Activated T-helper 2 cell treated with anti-CD3 and anti-CD28 coated beads, Interferon-gamma antibody, Interleukin-2, Interleukin-4, amounts not matched to agents 10 μg/mL and 5 μg/mL and 100 μg/mL, durations not matched to agents 14 hours and 24 hours and 36 hours (primary cell): Measurements from ENCODE around the gene CLEC3A. TPM values are rescaled to one million over a fixed set of nuclear protein-coding genes. Genes with fewer than 3 reads are reported as not detected.

Experiments
- DNase-seq: peaks from one replicate; pipeline ENCODE4 v3.0.0; 2021; ENCODE audit warnings: low spot score
- H3K27ac Mint-ChIP-seq: one replicate; pipeline ENCODE4 v1.8.0; 2021; ENCODE audit warnings: mixed read lengths
- H3K27me3 Mint-ChIP-seq: one replicate; pipeline ENCODE4 v1.8.0; 2021; ENCODE audit warnings: low read depth, mixed read lengths
- H3K36me3 Mint-ChIP-seq: one replicate; pipeline ENCODE4 v1.8.0; 2021; ENCODE audit warnings: low read depth, mixed read lengths
- H3K4me1 Mint-ChIP-seq: one replicate; pipeline ENCODE4 v1.8.0; 2021; ENCODE audit warnings: low read depth, mixed read lengths
- H3K4me3 Mint-ChIP-seq: one replicate; pipeline ENCODE4 v1.8.0; 2021; ENCODE audit warnings: low read depth, mild to moderate bottlenecking, moderate library complexity, mixed read lengths
- H3K9me3 Mint-ChIP-seq: one replicate; pipeline ENCODE4 v1.8.0; 2021; ENCODE audit warnings: mixed read lengths
- intact Hi-C: fragments of 100-400 bp; cut with micrococcal nuclease; formaldehyde crosslinking; loops from one replicate; pipeline ENCODE4 v1.15.1; 2023
- total RNA-seq: library from RNA; stranded (reverse); gene quantifications from 2 replicates; pipeline ENCODE4 v1.2.3, GENCODE V29; 2022

Gene CLEC3A
- total RNA-seq, 1 donor from 2014 or later, result not detected

DNA sequence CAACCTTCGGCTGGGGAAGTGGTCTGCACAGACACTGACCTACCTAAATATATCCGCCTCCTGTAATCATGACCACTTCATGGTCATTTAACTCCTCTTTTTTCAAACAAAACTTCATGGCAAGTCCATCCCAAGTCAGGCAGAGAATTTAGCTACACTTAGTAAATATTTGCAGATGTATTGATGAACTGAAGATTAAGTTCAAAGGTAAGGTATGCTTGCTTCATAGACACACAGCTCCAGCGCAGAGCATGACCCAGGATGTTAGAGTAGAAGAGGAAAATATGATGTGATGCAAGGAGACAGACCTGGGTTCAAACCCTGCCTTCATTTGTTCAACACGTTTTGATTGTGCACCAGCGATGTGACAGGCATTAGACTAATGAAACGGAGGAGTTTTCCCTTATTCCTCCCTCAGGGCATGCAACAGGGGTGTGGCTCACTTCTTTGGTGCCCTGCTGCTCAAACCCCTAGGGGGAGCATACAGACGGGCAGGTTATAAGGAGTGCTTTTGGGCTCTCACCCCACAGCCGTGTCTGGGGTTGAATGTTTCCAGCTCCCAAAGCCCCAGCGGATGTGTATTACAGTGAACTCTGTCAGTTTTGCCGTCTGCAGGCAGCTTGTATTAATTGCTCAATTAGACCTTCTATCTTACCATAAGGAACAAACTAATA is 23.9 kb upstream of the CLEC3A start:
- DNase-seq, result no peak
- H3K27me3 Mint-ChIP-seq, result no peaks in the 10 kb centered on the region
- intact Hi-C loops, result no loop called here
- H3K27ac Mint-ChIP-seq, result no peak overlapping the region
- H3K4me3 Mint-ChIP-seq, result no peak overlapping the region
- H3K36me3 Mint-ChIP-seq, result no peaks in the 10 kb centered on the region
- H3K9me3 Mint-ChIP-seq, result peaks cover 4% of the 10 kb centered on the region
- H3K4me1 Mint-ChIP-seq, result peaks cover 2% of the 10 kb centered on the region

DNA sequence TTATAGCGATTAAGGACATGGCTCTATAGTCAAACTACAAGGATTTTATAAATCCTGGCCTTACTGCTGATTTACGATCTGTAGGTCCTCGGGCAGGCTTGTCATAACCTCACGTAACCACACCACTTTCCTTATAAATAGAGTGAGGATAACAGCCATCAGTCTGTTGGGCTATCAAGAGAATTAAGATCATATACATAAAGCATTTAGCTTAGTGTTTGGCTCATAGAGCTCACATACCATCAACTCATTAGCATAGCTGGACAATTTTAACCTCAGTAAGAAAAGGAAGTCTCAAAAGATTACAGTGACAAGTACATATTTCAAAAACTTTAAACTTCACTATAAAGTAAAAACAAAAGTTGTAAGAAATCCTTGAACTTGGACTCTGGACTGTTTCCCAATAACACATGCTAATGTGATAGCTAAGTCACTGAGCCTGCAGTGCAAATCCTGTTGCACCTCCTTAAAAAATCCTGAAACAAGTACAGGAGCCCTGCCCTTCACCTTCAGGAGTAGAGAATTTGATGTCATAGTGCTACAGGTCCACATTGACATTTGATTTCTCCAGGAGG is 20.8 kb upstream of the CLEC3A start:
- no peaks in the 10 kb centered on the region for H3K9me3 Mint-ChIP-seq
- intact Hi-C loops, result no loop called here
- H3K36me3 Mint-ChIP-seq, result no peaks in the 10 kb centered on the region
- no peaks in the 10 kb centered on the region for H3K27me3 Mint-ChIP-seq
- no peak overlapping the region for H3K27ac Mint-ChIP-seq
- no peak for DNase-seq
- H3K4me3 Mint-ChIP-seq, result no peak overlapping the region
- peaks cover 2% of the 10 kb centered on the region for H3K4me1 Mint-ChIP-seq

DNA sequence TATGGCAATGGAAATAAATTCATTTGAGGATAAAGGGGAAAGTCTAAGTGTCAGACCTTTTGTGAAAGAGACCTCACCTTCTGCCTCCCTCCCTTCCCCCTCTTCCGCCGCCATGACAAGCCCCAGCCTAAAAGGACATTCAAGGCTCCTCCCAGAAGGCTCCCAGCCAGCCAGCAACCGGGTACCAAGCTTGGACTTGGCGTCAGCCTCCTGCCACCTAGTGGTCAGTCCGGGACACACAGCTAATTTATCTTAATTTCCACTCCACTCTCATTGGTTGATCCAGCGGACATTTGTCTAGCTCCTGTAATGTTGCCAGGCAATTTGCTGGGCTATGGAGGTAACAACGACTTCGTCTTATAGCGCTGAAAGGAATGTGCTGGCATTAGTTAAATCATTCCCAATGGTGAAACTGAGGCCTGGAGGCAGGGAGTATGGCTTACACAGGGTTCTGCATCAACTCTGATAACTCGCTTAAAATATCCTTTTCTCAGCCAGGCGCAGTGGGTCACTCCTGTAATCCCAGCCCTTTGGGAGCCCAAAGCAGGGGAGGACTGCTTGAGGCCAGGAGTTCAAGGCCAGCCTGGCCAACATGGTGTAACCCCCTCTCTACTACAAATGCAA is 19.3 kb upstream of the CLEC3A start:
- H3K4me3 Mint-ChIP-seq, result no peak overlapping the region
- no peak overlapping the region for H3K27ac Mint-ChIP-seq
- intact Hi-C loops, result loop anchor here (1.0 kb wide), 1 partner anchor 328 kb away; no protein-coding TSS in a partner anchor
- no peaks in the 10 kb centered on the region for H3K9me3 Mint-ChIP-seq
- no peaks in the 10 kb centered on the region for H3K27me3 Mint-ChIP-seq
- peak; percentile 70 for DNase-seq
- no peaks in the 10 kb centered on the region for H3K36me3 Mint-ChIP-seq
- peaks cover 2% of the 10 kb centered on the region for H3K4me1 Mint-ChIP-seq

DNA sequence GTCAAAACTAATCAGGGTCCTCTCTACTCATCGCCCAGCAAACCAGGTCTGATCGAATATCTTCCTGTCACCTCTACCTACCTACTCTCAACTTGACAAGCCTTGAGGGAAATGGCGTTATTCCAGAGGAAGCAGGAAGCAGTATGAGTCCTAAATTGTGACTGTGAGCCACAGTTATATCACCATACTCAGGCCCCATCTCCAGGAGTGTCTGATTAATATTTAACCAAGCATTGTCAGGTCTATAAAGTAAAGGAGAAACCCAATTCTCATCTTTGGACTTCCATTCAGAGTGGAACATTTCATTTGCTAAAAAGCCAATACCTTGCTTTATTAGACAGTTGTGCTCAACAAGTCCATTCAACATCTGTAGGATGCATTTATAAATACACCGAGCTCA is 17.8 kb upstream of the CLEC3A start:
- no peak for DNase-seq
- Mint-ChIP-seq H3K27me3 (no peaks in the 10 kb centered on the region), H3K27ac (no peak overlapping the region), H3K36me3 (no peaks in the 10 kb centered on the region), H3K4me3 (no peak overlapping the region), H3K9me3 (no peaks in the 10 kb centered on the region), H3K4me1 (peaks cover 2% of the 10 kb centered on the region)
- intact Hi-C loops, result no loop called here

DNA sequence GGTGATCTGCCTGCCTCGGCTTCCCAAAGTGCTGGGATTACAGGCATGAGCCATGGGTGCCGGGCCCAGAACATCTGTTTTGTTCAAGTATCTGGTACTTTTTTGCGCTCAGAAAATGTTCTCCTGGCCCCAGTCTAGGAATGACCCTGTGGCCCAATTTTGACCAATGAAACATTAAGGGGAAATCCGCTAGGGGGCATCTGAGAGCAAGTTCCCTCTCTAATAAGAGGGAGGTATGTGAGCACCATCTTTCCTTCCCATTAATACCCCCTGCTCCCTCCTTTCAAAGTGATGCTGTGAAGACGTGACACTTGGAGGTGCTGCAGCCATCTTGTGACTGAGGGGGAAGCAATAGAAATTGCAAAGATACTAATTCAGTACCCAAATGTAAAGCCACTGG is 16.5 kb upstream of the CLEC3A start:
- H3K9me3 Mint-ChIP-seq, result no peaks in the 10 kb centered on the region
- no peaks in the 10 kb centered on the region for H3K27me3 Mint-ChIP-seq
- intact Hi-C loops, result no loop called here
- peaks cover 2% of the 10 kb centered on the region for H3K4me1 Mint-ChIP-seq
- no peak for DNase-seq
- H3K36me3 Mint-ChIP-seq, result no peaks in the 10 kb centered on the region
- no peak overlapping the region for H3K4me3 Mint-ChIP-seq
- no peak overlapping the region for H3K27ac Mint-ChIP-seq

DNA sequence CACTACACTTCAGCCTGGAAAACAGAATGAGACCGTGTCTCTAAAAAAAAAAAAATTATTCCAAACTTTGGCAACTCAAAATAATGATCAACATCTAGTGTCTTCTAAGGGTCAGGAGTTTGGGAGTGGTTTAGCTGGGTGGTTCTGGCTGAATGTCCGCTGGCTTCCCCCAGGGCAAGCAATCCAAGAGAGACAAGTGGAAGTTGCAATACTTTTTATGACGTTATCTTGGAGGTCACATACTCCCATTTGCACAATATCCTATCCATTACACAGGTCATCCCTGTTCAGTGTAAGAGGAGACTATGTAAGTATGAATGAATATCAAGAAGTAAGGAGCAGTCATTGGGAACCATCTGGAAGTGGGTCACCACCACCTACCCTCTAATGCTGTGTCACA is 15.2 kb upstream of the CLEC3A start:
- Mint-ChIP-seq H3K27ac (no peak overlapping the region), H3K27me3 (no peaks in the 10 kb centered on the region), H3K4me1 (peaks cover 2% of the 10 kb centered on the region), H3K9me3 (no peaks in the 10 kb centered on the region), H3K36me3 (no peaks in the 10 kb centered on the region), H3K4me3 (no peak overlapping the region)
- no peak for DNase-seq
- intact Hi-C loops, result no loop called here

DNA sequence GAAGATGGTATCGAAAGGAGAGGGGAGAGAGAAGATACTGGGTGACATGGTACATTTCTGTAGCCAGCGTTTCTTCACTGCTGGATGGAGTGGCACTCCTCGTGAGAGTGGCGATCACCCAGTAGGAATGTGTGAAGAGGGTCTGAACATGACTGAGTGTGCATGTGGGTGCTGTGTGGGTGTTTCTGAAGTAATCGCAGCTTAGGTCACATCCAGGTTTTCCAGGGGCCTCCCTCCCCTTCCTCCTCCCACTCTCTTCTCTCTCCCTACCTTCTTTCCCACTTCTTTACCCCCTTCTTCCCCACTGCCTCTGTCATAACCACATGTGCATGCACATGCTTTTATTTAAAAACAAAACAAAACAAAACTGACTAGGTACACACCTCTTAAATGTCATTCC is 1.8 kb downstream of the CLEC3A start:
- Mint-ChIP-seq H3K9me3 (no peaks in the 10 kb centered on the region), H3K36me3 (no peaks in the 10 kb centered on the region)

DNA sequence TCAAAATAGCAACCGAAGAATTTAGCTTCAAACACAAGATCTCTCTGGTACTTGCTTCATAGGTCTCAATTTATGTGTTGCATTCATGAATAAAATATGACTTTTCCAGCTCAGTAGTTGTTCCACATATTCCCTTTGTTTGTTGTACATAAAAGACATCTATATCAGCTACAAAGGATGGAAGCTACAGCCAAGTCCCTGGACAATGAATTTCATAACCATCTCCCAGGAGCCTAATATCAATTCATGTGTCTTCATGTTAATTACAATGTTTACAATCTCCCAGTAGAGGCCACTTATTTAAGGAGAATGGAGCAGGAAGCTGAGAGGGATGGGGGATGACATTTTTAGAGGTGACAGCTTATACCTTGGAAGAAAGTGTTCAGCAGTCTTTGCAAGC is 3.3 kb downstream of the CLEC3A start:
- intact Hi-C loops, result no loop called here
- H3K4me1 Mint-ChIP-seq, result no peaks in the 10 kb centered on the region

More for the DNA sequence above, 1.8 kb downstream of the CLEC3A start:
- Mint-ChIP-seq H3K27ac (no peak overlapping the region), H3K4me3 (no peak overlapping the region), H3K27me3 (peaks cover 11% of the 10 kb centered on the region), H3K4me1 (no peaks in the 10 kb centered on the region)
- intact Hi-C loops, result no loop called here
- DNase-seq, result no peak

DNA sequence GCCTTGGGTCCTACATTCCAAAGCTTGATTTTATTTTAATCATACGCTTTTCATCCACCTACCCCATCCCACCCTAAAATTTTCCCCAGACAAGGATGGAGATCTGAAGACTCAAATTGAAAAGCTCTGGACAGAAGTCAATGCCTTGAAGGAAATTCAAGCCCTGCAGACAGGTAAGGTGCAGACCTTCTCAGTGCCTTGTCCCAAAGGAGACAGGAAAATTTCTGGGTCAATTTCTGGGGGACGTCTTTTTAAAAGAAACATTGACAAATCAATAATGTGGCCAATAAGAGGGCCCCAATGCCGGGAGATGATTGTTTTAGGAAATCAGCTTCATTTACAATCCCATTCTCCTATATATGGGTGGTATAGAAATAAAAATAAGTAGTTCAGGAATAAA is 5.7 kb downstream of the CLEC3A start:
- no peaks in the 10 kb centered on the region for H3K9me3 Mint-ChIP-seq
- intact Hi-C loops, result no loop called here
- DNase-seq, result no peak
- H3K4me3 Mint-ChIP-seq, result no peak overlapping the region
- H3K27me3 Mint-ChIP-seq, result peaks cover 11% of the 10 kb centered on the region
- H3K36me3 Mint-ChIP-seq, result no peaks in the 10 kb centered on the region
- no peak overlapping the region for H3K27ac Mint-ChIP-seq
- H3K4me1 Mint-ChIP-seq, result peaks cover 4% of the 10 kb centered on the region

More for the DNA sequence above, 3.3 kb downstream of the CLEC3A start:
- H3K4me3 Mint-ChIP-seq, result no peak overlapping the region
- H3K36me3 Mint-ChIP-seq, result no peaks in the 10 kb centered on the region
- no peaks in the 10 kb centered on the region for H3K9me3 Mint-ChIP-seq
- no peak overlapping the region for H3K27ac Mint-ChIP-seq
- H3K27me3 Mint-ChIP-seq, result peaks cover 11% of the 10 kb centered on the region
- no peak for DNase-seq

DNA sequence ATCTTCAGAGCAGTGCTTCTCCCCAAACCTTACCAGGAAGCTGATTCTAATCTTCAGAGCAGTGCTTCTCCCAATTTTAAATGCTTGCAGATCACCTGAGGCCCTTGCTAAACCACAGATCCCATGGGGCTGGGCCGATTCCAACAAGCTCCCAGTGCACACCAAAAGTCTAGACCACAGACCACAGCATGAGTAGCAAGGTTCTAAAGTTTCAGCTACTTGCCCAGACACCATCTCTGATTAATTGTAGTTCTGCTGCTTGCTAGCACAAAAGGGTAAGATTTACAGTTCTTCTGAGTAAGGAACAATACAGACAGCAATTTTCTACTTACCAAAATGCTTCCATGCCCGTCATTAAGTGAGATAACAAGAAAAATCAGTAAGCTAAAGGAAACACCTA is 12.2 kb downstream of the CLEC3A start:
- Mint-ChIP-seq H3K36me3 (no peaks in the 10 kb centered on the region), H3K4me3 (no peak overlapping the region), H3K9me3 (no peaks in the 10 kb centered on the region), H3K27ac (peak overlapping the region; percentile 44), H3K4me1 (peaks cover 23% of the 10 kb centered on the region), H3K27me3 (peaks cover 8% of the 10 kb centered on the region)
- intact Hi-C loops, result no loop called here
- peak; percentile 9 for DNase-seq

DNA sequence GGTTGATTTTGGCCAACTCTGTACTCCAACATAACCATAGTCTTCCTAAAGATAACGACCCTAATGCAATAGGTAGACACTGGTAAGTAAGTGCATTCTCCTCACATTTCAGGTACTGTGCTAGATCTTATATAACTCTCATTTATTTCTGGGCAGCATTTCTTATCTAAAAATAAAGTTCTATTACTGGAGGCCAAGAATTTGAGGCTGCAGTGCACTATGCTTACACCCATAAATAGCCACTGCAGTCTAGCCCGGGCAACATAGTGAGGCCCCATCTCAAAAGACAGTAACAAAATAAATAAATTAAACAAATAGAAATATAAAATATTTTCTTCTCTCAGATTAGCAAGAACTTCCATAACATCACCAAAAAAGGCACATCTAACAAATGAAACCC is 12.7 kb downstream of the CLEC3A start:
- no peak overlapping the region for H3K27ac Mint-ChIP-seq
- peaks cover 8% of the 10 kb centered on the region for H3K27me3 Mint-ChIP-seq
- intact Hi-C loops, result no loop called here
- H3K9me3 Mint-ChIP-seq, result no peaks in the 10 kb centered on the region
- no peaks in the 10 kb centered on the region for H3K36me3 Mint-ChIP-seq
- H3K4me3 Mint-ChIP-seq, result no peak overlapping the region
- DNase-seq, result no peak
- peaks cover 23% of the 10 kb centered on the region for H3K4me1 Mint-ChIP-seq

DNA sequence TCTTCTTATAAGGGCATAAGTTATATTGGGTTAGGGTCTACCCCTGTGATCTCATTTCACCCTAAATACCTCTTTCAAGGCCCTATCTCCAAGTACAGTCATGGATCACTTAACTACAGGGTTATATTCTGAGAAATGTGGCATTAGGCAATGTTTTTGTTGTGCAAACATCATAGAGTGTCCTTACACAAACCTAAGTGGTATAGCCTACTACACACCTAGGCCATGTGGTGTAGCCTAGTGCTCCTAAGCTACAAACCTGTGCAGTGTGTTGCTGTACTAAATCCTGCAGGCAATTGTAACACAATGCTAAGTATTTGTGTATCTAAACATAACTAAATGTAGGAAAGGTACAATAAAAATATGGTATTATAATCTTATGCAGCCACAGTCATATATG is 18.0 kb downstream of the CLEC3A start:
- Mint-ChIP-seq H3K27me3 (peaks cover 12% of the 10 kb centered on the region), H3K4me3 (no peak overlapping the region), H3K4me1 (peaks cover 5% of the 10 kb centered on the region), H3K27ac (no peak overlapping the region), H3K9me3 (no peaks in the 10 kb centered on the region), H3K36me3 (no peaks in the 10 kb centered on the region)
- intact Hi-C loops, result no loop called here
- no peak for DNase-seq

DNA sequence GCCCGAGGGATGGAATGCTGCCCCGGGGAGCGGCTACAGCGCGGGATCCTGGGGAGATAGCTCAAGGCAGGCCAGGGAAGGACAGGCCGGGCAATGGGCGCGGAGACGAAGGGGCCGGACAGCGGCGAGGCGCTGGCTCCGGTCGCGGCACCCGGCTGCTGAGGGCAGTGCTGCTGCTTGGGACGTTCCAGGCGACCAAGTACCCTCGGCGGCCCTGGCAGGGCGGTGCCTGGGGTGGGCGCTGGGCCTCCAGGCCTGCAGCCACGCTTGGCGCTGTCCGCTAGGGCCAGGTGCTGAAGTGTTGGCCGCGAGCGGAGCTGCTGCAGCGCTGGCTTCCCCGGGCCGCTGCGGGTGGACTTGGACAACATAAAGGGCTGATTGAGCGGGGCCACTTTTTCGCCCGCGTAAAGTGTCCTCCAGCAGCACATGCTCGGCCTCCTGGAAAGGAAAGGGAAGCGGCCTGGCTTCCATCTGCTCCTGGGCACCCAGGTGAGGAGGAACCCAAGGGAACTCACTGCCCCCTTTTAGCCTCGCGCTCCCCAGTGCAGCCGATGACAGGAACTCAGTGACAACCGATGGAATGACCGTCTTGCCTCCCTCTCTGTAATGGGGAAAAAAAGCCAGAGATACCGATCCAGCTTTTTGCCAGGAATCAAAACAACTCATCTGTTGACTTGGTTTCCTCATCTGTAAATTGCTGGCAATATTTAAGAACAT is 23.7 kb downstream of the CLEC3A start:
- Mint-ChIP-seq H3K4me3 (no peak overlapping the region), H3K27me3 (peaks cover 5% of the 10 kb centered on the region), H3K4me1 (no peaks in the 10 kb centered on the region), H3K27ac (no peak overlapping the region), H3K36me3 (no peaks in the 10 kb centered on the region), H3K9me3 (no peaks in the 10 kb centered on the region)
- peak; percentile 47 for DNase-seq
- intact Hi-C loops, result no loop called here
